NCI-H1694 (cell line): ENCODE measurements around the gene RALGPS2.

Source experiments
- DNase-seq: peaks from one replicate; lab custom pipeline; 2025; lab: John Stamatoyannopoulos, UW

Gene RALGPS2

DNA sequence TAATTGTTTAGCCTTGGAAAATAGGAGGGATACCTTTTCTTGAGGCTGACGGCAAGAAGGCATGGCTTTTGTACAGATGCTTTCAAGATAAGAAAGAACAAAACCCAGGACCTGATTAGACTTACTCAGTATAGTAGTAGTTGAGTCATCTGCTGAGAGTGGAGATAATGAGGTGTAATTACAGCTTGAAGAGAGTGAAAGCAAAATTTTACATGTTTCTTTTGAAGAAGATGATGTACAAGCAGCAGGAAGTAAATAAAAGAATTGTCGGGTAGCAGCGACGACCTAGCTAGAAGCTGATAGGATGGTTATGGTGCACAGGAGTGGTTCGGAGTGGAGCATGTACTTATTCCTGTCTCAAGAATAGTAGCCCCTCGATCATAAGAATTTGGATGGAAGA is 139.3 kb downstream of the RALGPS2 start:
- no peak for DNase-seq

DNA sequence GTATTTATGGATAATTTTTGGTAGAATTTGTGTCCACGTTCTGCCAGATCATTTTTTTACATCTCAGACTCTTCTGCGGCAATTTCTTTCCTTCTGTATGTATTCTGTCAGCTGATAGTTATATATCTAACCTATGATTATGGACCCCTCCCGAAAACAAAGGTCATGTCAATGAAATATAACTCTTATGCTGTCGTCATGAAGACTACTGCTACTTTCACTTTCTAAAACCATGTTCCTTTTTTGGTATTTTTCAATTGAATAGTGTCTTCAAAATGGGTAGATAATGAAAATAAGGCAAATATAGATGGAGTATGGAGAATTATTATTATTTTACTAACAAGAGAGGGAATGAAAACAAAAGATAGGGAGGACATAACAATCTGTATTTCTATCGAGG is 142.6 kb downstream of the RALGPS2 start:
- DNase-seq: no peak

DNA sequence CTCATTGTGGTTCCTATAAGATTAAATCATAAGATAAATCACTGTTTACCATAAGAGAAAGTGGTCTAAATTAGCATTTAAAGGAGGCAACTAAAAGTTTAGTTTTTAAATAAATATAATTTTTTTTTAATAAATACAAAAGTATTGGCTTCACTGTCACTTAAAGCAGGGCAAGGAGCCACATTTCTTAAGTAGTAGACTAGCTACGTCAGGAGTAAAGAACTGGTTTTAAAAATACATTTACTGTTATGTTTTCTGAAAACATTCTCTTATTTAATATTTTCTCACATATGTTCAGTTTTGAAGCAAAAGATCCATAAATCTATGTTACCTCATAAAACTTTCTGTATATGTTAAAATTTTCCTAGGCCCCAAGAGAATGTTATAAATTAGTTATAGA is 143.7 kb downstream of the RALGPS2 start:
- no peak for DNase-seq

DNA sequence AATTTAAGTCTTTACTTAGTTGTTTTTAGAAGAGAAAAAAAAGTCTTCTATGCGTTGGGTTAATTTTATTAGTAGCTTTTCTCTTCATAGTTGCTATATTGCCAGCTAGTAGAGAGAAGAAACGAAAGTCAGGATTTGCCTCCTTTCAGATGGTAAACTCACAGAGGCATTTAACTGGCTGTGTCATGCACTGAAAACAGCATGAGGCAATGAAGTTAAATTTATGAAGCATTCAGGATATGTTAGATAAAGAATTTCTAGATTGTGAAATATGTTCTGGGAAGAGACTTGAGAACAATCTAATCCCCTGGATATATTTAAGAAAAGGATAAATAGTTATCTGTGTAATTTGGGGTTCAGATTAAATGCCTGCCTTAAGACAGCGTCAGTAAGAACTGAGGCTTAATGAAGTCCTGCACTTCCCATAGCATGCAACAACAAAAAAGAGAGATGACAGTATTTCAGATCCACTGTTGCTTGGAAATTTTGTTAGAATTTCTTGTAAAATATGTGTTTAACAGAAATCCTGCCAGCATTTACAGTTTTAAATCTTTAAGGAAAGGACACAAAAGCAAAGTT is 144.2 kb downstream of the RALGPS2 start:
- no peak for DNase-seq

DNA sequence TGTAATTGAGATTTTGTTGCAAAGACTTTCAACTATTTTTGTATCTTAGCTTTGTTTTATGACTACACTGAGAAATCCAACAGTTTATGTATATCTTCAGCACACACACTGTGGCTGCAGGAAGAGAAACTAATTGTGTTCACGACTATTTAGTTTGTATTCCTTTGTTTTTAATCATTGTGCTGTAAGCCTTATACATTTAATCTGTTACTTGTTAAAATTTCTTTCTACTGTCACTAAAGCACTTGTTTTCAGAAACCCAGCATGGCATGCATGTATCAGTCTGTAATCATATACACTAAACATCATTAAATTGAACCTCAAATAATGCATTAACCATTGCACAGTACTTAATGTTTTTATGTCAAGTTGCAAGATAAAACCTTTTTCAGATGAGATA is 145.2 kb downstream of the RALGPS2 start:
- no peak for DNase-seq

DNA sequence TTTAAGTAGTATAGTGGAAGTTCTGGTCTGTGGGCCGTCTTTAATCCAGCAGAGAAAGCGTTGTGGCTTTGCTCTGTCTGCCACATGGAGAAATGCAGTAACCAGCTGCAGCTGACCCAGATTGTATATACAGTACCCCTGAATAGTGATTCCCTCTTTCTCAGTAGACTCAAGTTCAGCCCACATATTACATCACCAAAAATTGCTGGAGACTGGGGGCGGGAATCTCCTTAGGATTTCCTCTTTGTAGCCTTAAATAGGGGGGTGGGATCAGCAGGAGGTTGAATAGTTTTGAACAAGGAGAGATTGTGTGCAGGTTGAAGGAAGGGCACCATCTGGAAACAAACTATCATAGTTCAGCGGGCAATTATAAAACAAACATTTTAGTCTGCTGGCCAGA is 145.9 kb downstream of the RALGPS2 start, which contains the start of gene ANGPTL1:
ANGPTL1 (minus strand) TSS at position 134 of the 400 bp plus-strand sequence. CDS start 5,301 bp downstream, outside the sequence.
- DNase-seq: no peak

DNA sequence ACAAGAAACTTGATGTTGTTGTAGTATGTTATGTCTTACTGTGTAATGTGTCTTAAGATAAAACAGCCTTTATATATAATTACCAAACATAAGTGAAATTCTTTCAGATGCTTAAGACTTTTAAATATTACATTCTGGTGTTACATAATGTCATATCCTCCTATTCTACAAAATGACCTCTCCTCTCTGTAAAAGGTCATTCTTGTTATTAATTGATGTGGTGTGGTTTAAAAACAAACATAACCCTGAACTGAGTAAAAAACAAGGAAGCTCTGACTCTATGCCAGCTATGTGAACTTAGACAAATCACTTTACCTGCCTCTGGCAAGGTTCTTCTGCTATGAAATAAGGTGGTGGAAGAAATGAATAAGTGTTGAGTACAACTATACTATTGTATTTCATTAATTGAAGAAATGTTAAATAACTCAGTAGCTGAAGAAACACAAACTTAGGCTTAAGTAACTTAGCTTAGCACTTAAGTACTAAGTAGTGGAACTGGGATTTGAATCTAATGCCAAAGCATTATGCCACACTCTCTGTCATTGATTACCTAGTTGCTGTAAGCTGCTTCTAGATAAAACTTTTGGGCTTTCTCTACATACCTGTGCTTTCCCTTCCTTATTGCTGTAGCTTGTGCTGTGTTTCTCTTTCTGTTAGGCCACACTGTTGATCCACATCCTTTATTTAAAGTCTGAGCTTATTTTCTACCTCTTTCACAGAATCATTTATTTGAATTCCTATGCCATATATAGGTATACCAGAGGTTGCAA is 146.7 kb downstream of the RALGPS2 start:
- DNase-seq: no peak

DNA sequence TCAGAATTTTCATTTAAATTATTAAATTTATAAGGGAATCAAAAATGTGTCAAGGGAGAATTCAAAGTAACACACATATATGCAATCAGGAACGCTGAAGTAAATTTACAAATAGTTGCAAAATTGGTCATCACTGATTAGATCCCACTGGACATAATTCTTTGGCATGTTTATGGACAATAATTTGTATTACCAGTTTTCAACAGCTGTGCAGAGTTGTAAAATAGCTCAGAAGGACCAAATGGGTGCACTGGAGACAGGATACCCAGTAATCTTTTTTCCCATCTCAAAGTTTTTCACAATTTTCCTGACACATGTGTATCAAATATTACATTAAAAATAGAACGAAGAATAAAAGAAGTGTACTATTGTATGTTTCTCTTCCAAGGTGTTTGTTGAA is 149.9 kb downstream of the RALGPS2 start:
- no peak for DNase-seq

DNA sequence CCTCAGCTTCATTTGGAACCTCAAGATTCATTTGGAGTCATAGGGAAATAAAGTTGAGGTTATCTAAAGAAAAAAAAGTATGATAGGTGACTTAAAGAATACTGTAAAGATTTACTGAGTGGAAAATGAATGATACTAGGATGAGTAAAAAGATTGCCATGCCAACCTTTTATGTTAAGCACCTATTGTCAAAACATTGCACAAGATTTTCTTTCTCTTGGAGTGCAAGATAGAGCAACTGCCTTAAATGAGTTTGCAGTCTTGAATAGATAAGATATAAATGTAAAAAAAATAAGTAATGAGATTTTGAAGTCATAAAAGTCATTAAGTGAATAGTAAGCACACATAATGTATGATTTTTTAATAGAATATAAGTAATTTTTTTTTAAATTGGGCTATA is 150.9 kb downstream of the RALGPS2 start:
- no peak for DNase-seq

DNA sequence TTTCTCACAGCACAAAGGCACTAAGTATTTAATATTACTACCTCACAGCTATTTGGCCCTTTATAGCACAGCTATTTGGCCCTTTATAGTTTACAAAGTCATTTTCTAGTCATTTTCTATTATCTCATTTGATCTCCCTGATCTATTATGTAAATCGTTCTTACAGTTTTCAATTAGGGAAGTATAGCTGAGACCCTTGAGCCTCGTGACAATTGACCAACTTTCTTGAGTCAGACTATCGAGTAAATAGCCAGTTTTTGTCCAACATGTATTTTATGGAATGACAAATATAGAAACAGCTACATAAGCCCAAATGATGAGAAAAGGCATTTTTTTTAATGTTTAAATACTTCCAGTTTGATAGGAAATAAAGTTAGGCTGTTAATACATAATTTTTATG is 152.9 kb downstream of the RALGPS2 start:
- DNase-seq: no peak

DNA sequence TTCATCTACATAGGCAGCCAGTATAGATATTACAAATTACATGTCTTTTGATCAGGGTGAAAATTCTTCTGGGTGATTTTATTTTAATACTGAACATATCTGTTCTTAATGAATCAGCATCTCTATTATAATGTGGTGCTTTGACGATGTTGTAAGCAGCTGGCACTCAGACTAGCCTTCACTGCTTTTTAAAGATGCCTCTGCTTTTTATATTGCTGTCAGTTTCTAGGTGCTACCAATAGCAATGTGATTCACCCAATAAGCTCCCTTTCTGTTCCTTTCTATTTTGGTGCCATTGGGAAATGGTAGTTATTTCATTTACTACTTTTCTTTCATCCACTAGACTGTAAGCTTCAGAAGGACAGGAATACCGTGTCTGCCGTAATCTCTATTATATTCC is 156.9 kb downstream of the RALGPS2 start:
- DNase-seq: no peak

DNA sequence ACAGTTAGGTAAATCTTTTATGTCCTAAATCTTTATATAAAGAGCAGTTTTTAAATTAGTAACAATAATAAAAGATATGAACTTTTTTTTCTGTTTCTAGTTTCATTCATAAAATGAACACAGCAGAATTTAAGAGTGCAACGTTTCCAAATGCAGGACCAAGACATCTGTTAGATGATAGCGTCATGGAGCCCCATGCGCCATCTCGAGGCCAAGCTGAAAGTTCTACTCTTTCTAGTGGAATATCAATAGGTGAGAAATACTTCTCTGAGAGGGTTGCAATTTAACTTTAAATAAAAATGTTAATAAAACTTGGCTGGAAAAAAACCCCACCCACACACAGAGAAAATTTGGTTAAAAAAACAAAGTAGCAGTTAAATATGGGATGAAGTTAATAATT is 160.8 kb downstream of the RALGPS2 start:
- no peak for DNase-seq

DNA sequence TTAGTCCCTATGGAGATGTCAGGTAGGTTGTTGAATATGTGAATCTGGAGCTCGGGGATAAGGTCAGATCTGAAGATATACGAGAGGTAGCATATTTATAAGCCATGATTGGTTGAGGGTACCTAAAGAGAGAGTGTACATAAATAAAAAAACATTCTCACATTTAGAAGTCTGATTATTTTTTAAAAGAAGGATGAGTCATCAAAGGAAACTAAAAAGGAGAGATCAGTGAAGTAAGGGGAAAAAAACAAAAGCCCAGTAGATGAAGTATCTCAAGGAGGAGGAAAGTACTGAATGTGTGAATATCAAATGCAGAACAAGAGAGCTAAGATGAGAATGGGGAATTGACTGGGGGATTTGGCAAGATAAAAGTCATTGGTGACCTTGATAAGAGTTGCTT is 161.5 kb downstream of the RALGPS2 start:
- no peak for DNase-seq

DNA sequence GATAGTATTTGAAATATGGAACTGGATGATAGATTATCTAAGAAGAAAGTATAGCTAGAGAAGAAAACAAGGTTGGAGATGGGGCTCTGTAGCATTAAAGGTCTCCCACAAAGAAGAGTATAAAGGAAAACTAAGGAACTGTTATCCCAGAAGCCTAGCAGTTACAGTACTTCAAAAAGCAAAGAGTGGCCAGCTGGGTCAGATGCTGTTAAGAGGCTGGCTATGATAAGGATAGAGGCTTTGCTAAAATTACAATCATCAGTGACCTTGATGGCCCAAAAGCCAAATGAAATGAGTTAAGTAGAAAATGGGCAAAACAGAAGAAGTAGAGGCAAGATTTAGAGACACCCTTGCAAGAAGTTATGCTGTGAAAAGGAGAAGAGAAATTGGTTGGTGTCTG is 170.9 kb downstream of the RALGPS2 start:
- DNase-seq: no peak

DNA sequence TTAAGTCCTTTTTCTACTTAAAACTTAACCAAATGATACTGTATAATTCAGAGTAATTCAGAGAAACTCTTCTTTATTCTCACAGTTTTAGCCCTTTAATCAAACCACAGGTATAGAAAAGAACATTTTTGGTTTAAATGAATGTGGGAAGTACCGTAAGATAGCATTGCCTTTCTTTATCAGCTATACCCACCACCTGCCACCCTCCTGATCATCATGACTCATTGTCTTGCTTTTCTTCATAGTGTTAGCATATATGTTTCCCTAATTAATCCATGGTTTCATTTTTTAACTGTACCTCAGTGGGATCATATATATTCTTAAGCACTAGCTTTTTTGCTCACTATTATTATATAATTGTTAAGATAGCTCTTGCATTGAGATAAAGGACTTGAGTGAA is 173.4 kb downstream of the RALGPS2 start:
- DNase-seq: no peak

DNA sequence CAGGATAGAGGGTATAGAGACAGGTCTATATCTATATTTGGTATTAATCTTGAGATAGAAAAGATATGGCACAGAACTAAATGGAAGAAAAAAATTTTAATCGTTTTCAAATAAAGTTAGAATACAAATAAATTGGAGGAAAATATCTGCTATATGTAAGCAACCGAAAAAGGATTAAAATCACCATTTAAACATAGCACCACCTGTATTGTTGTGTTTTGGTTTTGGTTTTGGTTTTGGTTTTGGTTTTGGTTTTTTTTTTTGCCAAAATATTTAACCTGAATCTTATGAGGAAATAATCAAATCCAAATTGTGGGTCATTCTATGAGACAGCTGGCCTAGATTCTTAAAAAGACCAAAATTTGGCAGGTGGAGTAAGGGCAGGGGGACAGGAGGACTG is 174.4 kb downstream of the RALGPS2 start:
- no peak for DNase-seq

DNA sequence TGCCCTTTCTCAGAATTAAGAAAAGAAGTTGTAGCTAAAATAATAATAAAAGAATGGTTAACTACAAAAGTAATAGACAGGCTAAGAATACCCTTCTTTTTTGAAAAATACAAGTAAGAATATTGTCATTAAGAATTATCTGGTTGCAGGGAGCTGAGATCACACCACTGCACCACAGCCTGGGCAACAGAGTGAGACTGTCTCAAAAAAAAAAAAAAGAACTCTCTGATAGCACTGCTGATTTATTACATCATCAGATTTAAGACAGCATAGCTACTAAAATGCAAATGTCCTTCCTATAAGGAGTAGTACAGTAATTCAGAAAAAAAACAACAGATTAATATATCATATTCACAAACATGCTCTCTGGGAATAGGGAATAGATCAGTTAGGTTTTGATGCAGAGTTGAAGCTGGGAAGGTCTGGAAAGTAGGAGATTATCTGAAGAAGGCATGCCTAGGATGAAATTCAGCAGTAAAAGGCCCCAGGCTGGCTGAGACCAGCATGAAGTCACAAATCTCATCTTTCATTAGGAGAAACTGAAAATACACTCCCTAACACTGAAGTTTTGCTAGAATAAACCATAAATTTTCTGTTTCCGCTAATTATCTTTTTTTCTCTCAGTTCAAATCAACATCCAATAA is 176.6 kb downstream of the RALGPS2 start:
- no peak for DNase-seq

DNA sequence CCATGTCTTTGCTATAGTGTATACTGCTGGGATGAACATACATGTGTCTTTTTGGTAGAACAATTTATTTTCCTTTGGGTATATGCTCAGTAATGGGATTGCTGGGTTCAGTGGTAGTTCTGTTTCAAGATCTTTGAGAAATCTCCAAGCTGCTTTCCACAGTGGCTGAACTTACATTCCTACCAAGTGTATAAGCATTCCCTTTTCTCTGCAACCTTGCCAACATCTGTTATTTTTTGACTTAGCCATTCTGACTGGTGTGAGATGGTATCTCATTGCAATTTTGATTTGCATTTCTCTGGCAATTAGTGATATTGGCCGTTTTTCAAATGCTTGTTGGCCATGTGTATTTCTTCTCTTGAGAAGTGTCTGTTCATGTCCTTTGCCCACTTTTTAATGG is 183.3 kb downstream of the RALGPS2 start:
- no peak for DNase-seq

DNA sequence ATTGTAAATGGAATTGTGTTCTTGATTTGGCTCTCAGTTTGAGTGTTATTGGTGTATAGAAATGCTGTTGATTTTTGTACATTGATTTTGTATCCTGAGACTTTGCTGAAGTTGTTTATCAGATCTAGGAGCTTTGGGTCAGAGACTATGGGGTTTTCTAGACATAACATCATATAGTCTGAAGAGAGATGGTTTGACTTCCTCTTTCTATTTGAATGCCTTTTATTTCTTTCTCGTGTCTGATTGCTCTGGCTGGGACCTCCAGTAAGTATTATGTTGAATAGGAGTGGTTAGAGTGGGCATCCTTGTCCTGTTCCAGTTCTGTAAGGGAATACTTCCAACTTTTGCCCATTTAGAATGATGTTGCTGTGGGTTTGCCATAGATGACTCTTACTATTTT is 185.0 kb downstream of the RALGPS2 start:
- no peak for DNase-seq

DNA sequence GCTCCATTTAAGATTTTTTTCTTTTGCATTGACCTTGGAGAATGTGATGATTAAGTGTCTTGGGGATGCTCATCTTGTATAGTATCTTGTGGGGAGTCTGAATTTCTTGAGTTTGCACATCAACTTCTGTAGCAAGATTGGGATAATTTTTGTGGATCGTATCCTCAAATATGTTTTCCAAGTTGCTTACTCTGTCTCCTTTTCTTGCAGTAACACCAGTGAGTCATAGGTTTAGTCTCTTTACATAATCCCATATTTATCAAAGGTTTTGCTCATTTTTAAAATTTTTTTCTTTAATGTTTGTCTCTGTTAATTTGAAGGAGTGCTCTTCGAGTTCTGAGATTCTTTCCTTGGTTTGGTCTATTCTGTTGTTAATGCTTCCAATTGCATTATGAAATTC is 187.6 kb downstream of the RALGPS2 start:
- DNase-seq: no peak

DNA sequence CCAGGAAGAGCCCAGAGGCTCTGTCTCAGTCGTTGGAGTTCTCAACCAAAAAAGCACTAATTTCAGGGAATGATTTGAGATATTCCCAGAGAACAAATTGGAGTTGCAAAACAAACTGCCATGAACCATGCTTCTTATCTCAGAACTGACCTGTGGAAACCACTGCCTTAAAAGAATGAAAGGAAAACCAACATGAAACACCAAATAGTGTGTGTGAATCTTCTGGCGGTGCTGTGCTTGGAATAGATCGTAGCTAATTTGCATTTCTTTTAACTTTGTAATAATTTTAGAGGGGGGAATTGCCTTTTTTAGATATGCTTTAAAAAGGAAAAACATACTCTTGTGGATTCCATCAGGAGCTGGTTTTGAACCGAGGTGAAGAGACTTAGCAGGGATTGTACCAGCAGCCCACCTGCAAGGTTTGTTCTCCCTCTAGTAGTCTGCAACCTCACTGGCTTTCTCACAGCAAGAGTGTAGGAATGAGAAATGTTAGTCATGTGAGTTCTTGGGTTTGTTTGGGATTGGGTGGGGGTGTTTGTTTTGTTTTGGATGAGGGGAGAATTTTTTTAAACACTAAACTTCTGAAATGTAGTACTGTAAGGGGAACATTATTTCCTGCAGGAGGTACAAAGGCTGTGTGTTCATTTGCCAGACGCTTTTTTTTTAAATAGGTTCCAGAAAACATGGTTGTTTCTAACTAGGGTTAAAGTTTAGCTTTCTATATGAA is 191.6 kb downstream of the RALGPS2 start:
- DNase-seq: no peak

DNA sequence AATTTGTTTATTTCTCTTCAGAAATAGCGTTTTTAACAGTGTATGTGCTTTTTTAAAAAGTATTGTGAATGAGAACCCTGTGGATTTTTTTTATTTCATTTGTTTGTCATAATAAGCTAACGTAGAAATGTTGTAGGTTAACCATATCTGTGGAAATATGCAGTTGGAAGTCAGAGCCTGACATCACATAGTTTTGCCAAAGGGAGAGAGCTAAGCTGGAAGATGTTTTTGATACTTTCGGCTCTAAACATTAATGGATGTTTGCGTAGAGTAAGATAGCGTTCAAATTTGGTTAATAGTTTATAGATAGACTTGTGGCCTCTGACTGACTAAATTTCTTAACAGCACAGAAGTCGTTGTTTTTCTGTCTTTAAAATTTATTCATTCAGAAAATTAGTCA is 193.3 kb downstream of the RALGPS2 start:
- DNase-seq: no peak

DNA sequence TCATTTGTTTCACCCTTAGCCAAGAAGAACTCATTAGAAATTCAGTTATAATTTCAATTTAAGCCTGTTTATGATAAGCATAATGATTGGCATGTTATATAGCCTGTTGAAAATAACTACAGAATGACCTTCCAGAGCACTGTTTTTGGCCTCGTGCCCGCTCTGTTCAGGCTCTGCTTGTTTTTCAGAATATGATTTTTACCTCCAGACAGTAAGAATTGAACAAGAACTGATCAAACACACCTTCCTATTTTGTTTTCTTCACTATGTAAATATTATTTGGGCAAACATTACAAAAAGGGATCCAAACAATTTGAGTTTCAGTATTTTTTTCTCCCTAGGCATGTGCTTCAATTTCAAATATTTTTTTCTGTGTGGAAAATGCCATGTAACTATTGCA is 193.9 kb downstream of the RALGPS2 start:
- DNase-seq: no peak
